ENCODE results near the gene SGPL1. TPM values are rescaled to one million over a fixed set of nuclear protein-coding genes. Genes with fewer than 3 reads are reported as not detected.

The SGPL1 gene
- total and polyA plus RNA-seq, 2 of the 8 experiments (the other 6 are each of a cell fraction or from before 2014, with no cell fraction given), result 20.5 to 51.6 TPM

DNA sequence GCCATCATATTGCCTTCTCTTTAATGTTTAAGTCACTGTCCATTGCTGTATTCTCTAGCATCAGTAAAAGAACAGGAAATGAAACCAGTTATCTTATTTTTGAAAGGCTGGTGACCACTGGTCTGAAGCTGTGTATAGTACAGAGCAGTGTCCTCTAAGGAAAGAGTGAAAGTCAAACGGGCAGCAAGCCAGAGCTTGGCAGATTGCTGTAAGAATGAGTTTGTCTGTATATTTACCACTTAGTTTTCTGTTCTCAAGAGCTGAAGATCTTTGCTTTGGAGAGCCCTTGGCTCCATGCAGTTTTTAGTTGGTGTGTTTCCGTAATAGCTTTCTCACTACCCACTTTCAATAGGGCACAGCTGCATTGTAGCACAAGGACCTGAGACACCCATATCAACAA lies 40.7 kb downstream of the SGPL1 start:
- WGBS, 2 experiments (ENCODE audit: extremely low coverage in 1 of 2, insufficient coverage in 1 of 2, insufficient read length in 1 of 2, insufficient replicate concordance in 2 of 2, low coverage in 1 of 2, low lambda C conversion rate in 2 of 2, missing lambda C conversion rate in 1 of 2), result 81% methylated on average over 2 of the region's 2 CpGs; no CpG with 5 or more reads in 1 of the 2 experiments
- DNase-seq (ENCODE audit: low read depth in 1 of 2, low spot score in 2 of 2) (no peak), FAIRE-seq (no peak)
- Histone ChIP-seq H4K8ac (ENCODE audit: extremely low read depth, insufficient read depth, low read length) (no peak overlapping the region), H3K36me3 (ENCODE audit: control insufficient read depth in 2 of 4, insufficient read depth in 4 of 4, low read length in 3 of 4) (peaks cover 1 to 65% (median 40%) of the 10 kb centered on the region in 4 experiments; a peak in 7 of 8 replicates), H2AFZ (ENCODE audit: low read length) (no peak overlapping the region), H2AK5ac (ENCODE audit: low read depth, low read length) (no peak overlapping the region), H3K4me3 (ENCODE audit: extremely low read depth in 1 of 4, insufficient read depth in 2 of 4, low read depth in 3 of 4, low read length in 4 of 4) (no peak overlapping the region), H3K27ac (ENCODE audit: low read depth, low read length) (no peak overlapping the region), H3K79me1 (ENCODE audit: low read depth, low read length) (no peaks in the 10 kb centered on the region; the same call in 1 of the 2 replicates), H3K79me2 (ENCODE audit: control insufficient read depth in 1 of 2, insufficient read depth in 2 of 2, low read length in 2 of 2) (no peaks in the 10 kb centered on the region), H2BK20ac (ENCODE audit: low read length) (no peak overlapping the region), H4K91ac (replicated peaks; ENCODE audit: insufficient read length, low read length) (no peak overlapping the region), H3K23me2 (ENCODE audit: low read depth, low read length) (no peaks in the 10 kb centered on the region), H2BK15ac (ENCODE audit: low read length) (no peak overlapping the region), H3K18ac (ENCODE audit: extremely low read depth, low read length) (no peak overlapping the region), H2BK12ac (ENCODE audit: low read depth, low read length) (no peak overlapping the region), H3K23ac (ENCODE audit: insufficient read length) (no peak overlapping the region), H3K9me3 (ENCODE audit: insufficient read depth in 2 of 2, low read depth in 1 of 2, low read length in 1 of 2) (no peaks in the 10 kb centered on the region), H3K14ac (ENCODE audit: insufficient read length) (no peak overlapping the region), H4K20me1 (replicated peaks in 1 of 2; ENCODE audit: control insufficient read depth in 1 of 2, insufficient read depth in 2 of 2, low read length in 2 of 2) (peaks cover 2 to 3% of the 10 kb centered on the region in 2 experiments), H4K5ac (ENCODE audit: insufficient read length, low read depth, low read length) (no peak overlapping the region), H2BK120ac (replicated peaks; ENCODE audit: low read depth, low read length) (no peak overlapping the region), H3K27me3 (replicated peaks in 1 of 4; ENCODE audit: control insufficient read depth in 3 of 4, extremely low read depth in 1 of 4, insufficient read depth in 3 of 4, low read length in 3 of 4) (no peaks in the 10 kb centered on the region), H2BK5ac (ENCODE audit: low read depth, low read length) (no peak overlapping the region), H3K4me1 (replicated peaks in 1 of 4; ENCODE audit: control insufficient read depth in 3 of 4, insufficient read depth in 4 of 4, low read length in 3 of 4) (no peaks in the 10 kb centered on the region), H3K56ac (replicated peaks; ENCODE audit: insufficient read length, low read depth, low read length) (no peak overlapping the region), H3K4ac (replicated peaks; ENCODE audit: insufficient read length, low read depth, low read length) (no peak overlapping the region), H3K9ac (replicated peaks in 1 of 4; ENCODE audit: extremely low read depth in 1 of 4, low read depth in 3 of 4, low read length in 3 of 4) (no peak overlapping the region), H3K4me2 (ENCODE audit: insufficient read depth in 1 of 2, low read depth in 2 of 2, low read length in 2 of 2) (no peak overlapping the region)
- CTCF ChIA-PET (ENCODE audit: partially characterized antibody), result interaction anchor here (1.2 kb wide), 1 partner anchor 264 kb away, joined by 4 read pairs; no protein-coding TSS in a partner anchor
- POLR2A ChIA-PET (ENCODE audit: partially characterized antibody), result no interaction called here
- no peak for TF ChIP-seq CEBPB (IDR thresholded peaks at IDR 0.05; ENCODE audit: low read depth, low read length)
- TF ChIP-seq TCF12 (IDR thresholded peaks at IDR 0.05; ENCODE audit: low read depth, low read length), result no peak
- TF ChIP-seq EZH2 (IDR thresholded peaks at IDR 0.05; ENCODE audit: low read depth, low read length, severe bottlenecking), result no peak
- TF ChIP-seq, protein P1, sequence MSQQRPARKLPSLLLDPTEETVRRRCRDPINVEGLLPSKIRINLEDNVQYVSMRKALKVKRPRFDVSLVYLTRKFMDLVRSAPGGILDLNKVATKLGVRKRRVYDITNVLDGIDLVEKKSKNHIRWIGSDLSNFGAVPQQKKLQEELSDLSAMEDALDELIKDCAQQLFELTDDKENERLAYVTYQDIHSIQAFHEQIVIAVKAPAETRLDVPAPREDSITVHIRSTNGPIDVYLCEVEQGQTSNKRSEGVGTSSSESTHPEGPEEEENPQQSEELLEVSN (IDR thresholded peaks at IDR 0.05), result no peak
- TF ChIP-seq SP4 (IDR thresholded peaks at IDR 0.05; ENCODE audit: low read length), result no peak
- no peak for TF ChIP-seq BACH1 (IDR thresholded peaks at IDR 0.05; ENCODE audit: low read length)
- no peak for TF ChIP-seq YY1 (IDR thresholded peaks at IDR 0.05; ENCODE audit: low read depth, low read length)
